B cell (primary cell): ENCODE data around the gene MYH14. TPM values are rescaled to one million over a fixed set of nuclear protein-coding genes. Genes with fewer than 3 reads are reported as not detected.

ENCODE experiments used
- ATAC-seq: fragments of 200-7000 bp; cut with Tn5 transposase; one replicate; pipeline ENCODE4 v1.10.0; 2021; ENCODE audit warnings: low read depth, mild to moderate bottlenecking, moderate number of reproducible peaks, moderate library complexity
- CTCF ChIA-PET: fragments of 350-600 bp; sonication (Branson Sonifier 250); formaldehyde crosslinking; loops from one replicate; lab custom pipeline; 2021; ENCODE audit warnings: antibody characterized with exemption, inconsistent platforms; lab: Charles Lee
- POLR2A ChIA-PET: fragments of 350-600 bp; sonication (Branson Sonifier 250); formaldehyde crosslinking; loops from one replicate; lab custom pipeline; 2021; ENCODE audit warnings: antibody characterized with exemption; lab: Charles Lee
- DNase-seq: peaks from one replicate; pipeline ENCODE4 v3.0.0; 2013
- H2AFZ ChIP-seq: 2 replicates; pipeline ENCODE4 v1.6.1; 2012; ENCODE audit warnings: mild to moderate bottlenecking, low read depth, low read length; ENCODE audit not compliant: insufficient read depth, poor library complexity, severe bottlenecking
- H3K27ac ChIP-seq, 2 donors: 1 replicate in 1 of 2; 2 replicates in 1 of 2; pipeline ENCODE4 v1.5.1; 2012 to 2013; ENCODE audit warnings: low read length in 2 of 2, mild to moderate bottlenecking in 2 of 2, moderate library complexity in 1 of 2
- H3K27me3 ChIP-seq, 4 experiments: fragments of 200-600 bp in 1 of 4; sonication (generic) in 1 of 4; replicated peaks in 1 of 4; 1 replicate in 2 of 4; 2 replicates in 2 of 4; pipeline versions ENCODE4 v1.6.1 to v1.7.0; 2013 to 2016; ENCODE audit warnings: low read length in 3 of 4, mild to moderate bottlenecking in 2 of 4, mixed read lengths in 1 of 4, moderate library complexity in 1 of 4; ENCODE audit not compliant: insufficient read depth in 4 of 4, control insufficient read depth in 3 of 4; ENCODE audit errors: control extremely low read depth in 1 of 4
- H3K36me3 ChIP-seq, 2 experiments: replicated peaks in 1 of 2; 1 replicate in 1 of 2; 2 replicates in 1 of 2; pipeline versions ENCODE4 v1.6.1 to v1.7.1; 2013; ENCODE audit warnings: low read length in 1 of 2; ENCODE audit not compliant: insufficient read depth in 2 of 2, control insufficient read depth in 1 of 2; ENCODE audit errors: control extremely low read depth in 1 of 2, extremely low read depth in 1 of 2
- H3K4me1 ChIP-seq, 2 donors: fragments of 200-600 bp in 1 of 2; sonication (generic) in 1 of 2; 1 replicate in 1 of 2; 2 replicates in 1 of 2; pipeline versions ENCODE4 v1.5.1 to v1.6.1; 2013 to 2017; ENCODE audit warnings: low read length in 2 of 2; ENCODE audit not compliant: control insufficient read depth in 2 of 2, insufficient read depth in 2 of 2
- H3K4me2 ChIP-seq: replicated peaks from 2 replicates; pipeline ENCODE3; 2012; ENCODE audit warnings: mild to moderate bottlenecking, low read depth, low read length; ENCODE audit not compliant: poor library complexity, severe bottlenecking
- H3K4me3 ChIP-seq, 5 experiments: fragments of 200-600 bp in 1 of 5; sonication (generic) in 1 of 5; 1 replicate in 3 of 5; 2 replicates in 2 of 5; pipeline versions ENCODE4 v1.5.1 to v1.7.0; 2011 to 2016; ENCODE audit warnings: low read length in 4 of 5, mild to moderate bottlenecking in 4 of 5, low read depth in 2 of 5, control low read depth in 1 of 5, moderate library complexity in 1 of 5; ENCODE audit not compliant: insufficient read depth in 1 of 5; ENCODE audit errors: control extremely low read depth in 1 of 5, extremely low read depth in 1 of 5
- H3K79me2 ChIP-seq: fragments of 200-600 bp; sonication (generic); one replicate; pipeline ENCODE4 v1.6.0; 2016; ENCODE audit warnings: low read length; ENCODE audit not compliant: control insufficient read depth, insufficient read depth
- H3K9ac ChIP-seq: fragments of 200-600 bp; sonication (generic); 2 replicates; pipeline ENCODE4 v1.6.1; 2017; ENCODE audit warnings: mild to moderate bottlenecking, low read length, moderate library complexity
- H3K9me3 ChIP-seq, 3 donors: one replicate each; pipeline versions ENCODE4 v1.6.1 to v1.7.1; 2013; ENCODE audit warnings: low read length in 2 of 3; ENCODE audit not compliant: control insufficient read depth in 2 of 3, insufficient read depth in 1 of 3; ENCODE audit errors: control extremely low read depth in 1 of 3
- H4K20me1 ChIP-seq: 2 replicates; pipeline ENCODE4 v1.6.0; 2012; ENCODE audit warnings: mild to moderate bottlenecking, low read length; ENCODE audit not compliant: insufficient read depth, control insufficient read depth, poor library complexity, severe bottlenecking
- H3K27ac Mint-ChIP-seq: one replicate; pipeline ENCODE4 v1.8.0; 2021; ENCODE audit warnings: mixed read lengths
- H3K27me3 Mint-ChIP-seq: one replicate; pipeline ENCODE4 v1.8.0; 2021; ENCODE audit warnings: mixed read lengths
- H3K4me1 Mint-ChIP-seq: one replicate; pipeline ENCODE4 v1.8.0; 2021; ENCODE audit warnings: mixed read lengths
- H3K4me3 Mint-ChIP-seq: one replicate; pipeline ENCODE4 v1.8.0; 2021; ENCODE audit warnings: mixed read lengths
- H3K9me3 Mint-ChIP-seq: one replicate; pipeline ENCODE4 v1.8.0; 2022; ENCODE audit warnings: mixed read lengths; ENCODE audit not compliant: insufficient read depth
- EZH2 ChIP-seq: IDR thresholded peaks from 2 replicates; pipeline ENCODE4 v1.6.1; 2012; ENCODE audit warnings: borderline replicate concordance, low read depth, mild to moderate bottlenecking, moderate library complexity, low read length; ENCODE audit not compliant: insufficient read depth, poor library complexity, severe bottlenecking
- WGBS: methylation state at CpG from one replicate; pipeline ENCODE4 v1.1.5; 2013; ENCODE audit warnings: missing lambda C conversion rate; ENCODE audit not compliant: insufficient coverage; 5-methylcytosine and 5-hydroxymethylcytosine counted together
- intact Hi-C: fragments of 100-400 bp; cut with micrococcal nuclease; formaldehyde crosslinking; loops from one replicate; pipeline ENCODE4 v1.10.0; 2022
- polyA plus RNA-seq: library from polyadenylated mRNA; depleted of rRNA; stranded (reverse); fragments of >200 nt; gene quantifications from 2 replicates; pipeline ENCODE4 v1.2.3, GENCODE V29; 2012
- total RNA-seq, 2 donors: library from RNA; stranded (reverse); fragments of 120-200 nt in 1 of 2; gene quantifications; 1 replicate in 1 of 2; 2 replicates in 1 of 2; pipeline versions ENCODE4 v1.2.3 to v1.2.4, GENCODE V29; 2013 to 2022
- TF ChIP-seq, protein P1 (sequence below): fragments of 200-600 bp; IDR thresholded peaks from one replicate; pipeline ENCODE4 v1.8.0; 2022; ENCODE audit warnings: antibody characterized with exemption, mild to moderate bottlenecking

Gene MYH14
- total and polyA plus RNA-seq, 2 donors (not counting 1 experiment from before 2014, with no cell fraction given) = not detected

DNA sequence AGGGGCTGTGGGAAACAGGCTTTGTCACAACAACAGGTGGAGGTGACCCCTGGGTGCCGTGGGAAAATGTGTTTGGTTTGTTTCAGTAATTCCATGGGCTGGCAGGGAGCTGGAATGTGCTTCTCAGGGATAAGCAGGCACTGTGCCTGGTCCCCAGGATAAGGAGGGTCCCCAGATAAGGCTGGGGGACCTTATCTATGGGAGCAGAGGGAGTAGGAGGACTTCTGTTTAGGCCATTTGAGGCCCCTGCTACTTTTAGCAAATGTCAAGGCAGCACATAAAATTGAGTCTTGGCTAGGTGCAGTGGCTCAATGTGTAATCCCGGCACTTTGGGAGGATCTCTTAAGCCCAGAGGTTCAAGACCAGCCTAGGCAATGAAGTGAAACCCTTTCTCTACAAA, 66.2 kb downstream of the MYH14 start:
- H3K9me3 ChIP-seq = peaks cover 0 to 16% (median 0%) of the 10 kb centered on the region in 3 donors
- no peak overlapping the region for H3K9ac ChIP-seq
- H3K27ac Mint-ChIP-seq = no peak overlapping the region
- H3K4me3 ChIP-seq = no peak overlapping the region
- peaks cover 0 to 7% (median 0%) of the 10 kb centered on the region in 4 experiments for H3K27me3 ChIP-seq
- no peaks in the 10 kb centered on the region for H3K9me3 Mint-ChIP-seq
- ATAC-seq (no peak), DNase-seq (no peak)
- H2AFZ ChIP-seq = no peak overlapping the region
- intact Hi-C loops = no loop called here
- POLR2A ChIA-PET = no interaction called here
- no peaks in the 10 kb centered on the region for H3K79me2 ChIP-seq
- no peaks in the 10 kb centered on the region for H3K36me3 ChIP-seq
- no peak overlapping the region for H3K4me2 ChIP-seq
- no peaks in the 10 kb centered on the region for H3K4me1 ChIP-seq
- TF ChIP-seq, protein P1, sequence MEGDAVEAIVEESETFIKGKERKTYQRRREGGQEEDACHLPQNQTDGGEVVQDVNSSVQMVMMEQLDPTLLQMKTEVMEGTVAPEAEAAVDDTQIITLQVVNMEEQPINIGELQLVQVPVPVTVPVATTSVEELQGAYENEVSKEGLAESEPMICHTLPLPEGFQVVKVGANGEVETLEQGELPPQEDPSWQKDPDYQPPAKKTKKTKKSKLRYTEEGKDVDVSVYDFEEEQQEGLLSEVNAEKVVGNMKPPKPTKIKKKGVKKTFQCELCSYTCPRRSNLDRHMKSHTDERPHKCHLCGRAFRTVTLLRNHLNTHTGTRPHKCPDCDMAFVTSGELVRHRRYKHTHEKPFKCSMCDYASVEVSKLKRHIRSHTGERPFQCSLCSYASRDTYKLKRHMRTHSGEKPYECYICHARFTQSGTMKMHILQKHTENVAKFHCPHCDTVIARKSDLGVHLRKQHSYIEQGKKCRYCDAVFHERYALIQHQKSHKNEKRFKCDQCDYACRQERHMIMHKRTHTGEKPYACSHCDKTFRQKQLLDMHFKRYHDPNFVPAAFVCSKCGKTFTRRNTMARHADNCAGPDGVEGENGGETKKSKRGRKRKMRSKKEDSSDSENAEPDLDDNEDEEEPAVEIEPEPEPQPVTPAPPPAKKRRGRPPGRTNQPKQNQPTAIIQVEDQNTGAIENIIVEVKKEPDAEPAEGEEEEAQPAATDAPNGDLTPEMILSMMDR = no peak
- TF ChIP-seq EZH2 = no peak
- no peak overlapping the region for H3K4me3 Mint-ChIP-seq
- CTCF ChIA-PET = no interaction called here
- H3K27me3 Mint-ChIP-seq = peaks cover 25% of the 10 kb centered on the region
- H3K27ac ChIP-seq = no peak overlapping the region
- no peaks in the 10 kb centered on the region for H4K20me1 ChIP-seq
- WGBS = 62% methylated on average over 2 of the region's 2 CpGs
- no peaks in the 10 kb centered on the region for H3K4me1 Mint-ChIP-seq

DNA sequence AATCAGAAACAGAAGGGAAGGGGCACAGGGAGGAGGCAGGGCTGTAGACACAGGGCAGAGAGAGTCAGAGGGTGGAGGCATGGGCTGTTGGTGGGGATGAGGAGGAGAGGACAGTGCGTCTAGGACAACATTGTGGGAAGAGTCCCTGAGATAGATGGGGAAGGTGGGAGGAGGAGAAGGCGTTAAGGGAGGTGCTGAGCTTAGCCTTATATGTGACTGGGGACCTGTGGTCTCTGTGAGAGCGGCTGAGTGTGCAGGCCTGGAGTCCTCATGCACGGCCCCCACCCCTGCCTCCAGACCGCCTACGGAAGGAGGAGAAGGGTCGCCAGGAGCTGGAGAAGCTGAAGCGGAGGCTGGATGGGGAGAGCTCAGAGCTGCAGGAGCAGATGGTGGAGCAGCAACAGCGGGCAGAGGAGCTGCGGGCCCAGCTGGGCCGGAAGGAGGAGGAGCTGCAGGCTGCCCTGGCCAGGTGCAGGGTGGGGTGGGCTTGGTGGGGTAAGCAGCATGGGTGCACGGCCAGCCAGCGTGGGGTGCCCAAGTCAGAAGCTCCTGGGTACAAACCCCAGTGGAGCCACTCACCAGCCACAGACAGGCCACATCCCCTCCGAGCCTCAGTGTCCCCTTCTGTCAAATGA, 69.0 kb downstream of the MYH14 start:
- H3K79me2 ChIP-seq = no peaks in the 10 kb centered on the region
- H3K27ac ChIP-seq = no peak overlapping the region
- no peaks in the 10 kb centered on the region for H3K9me3 Mint-ChIP-seq
- no peaks in the 10 kb centered on the region for H3K36me3 ChIP-seq
- no peak overlapping the region for H3K4me2 ChIP-seq
- no peaks in the 10 kb centered on the region for H3K4me1 Mint-ChIP-seq
- 80% methylated on average over 14 of the region's 14 CpGs for WGBS
- peaks cover 23% of the 10 kb centered on the region for H3K27me3 Mint-ChIP-seq
- intact Hi-C loops = no loop called here
- H3K9me3 ChIP-seq = peaks cover 0 to 8% (median 0%) of the 10 kb centered on the region in 3 donors
- no peaks in the 10 kb centered on the region for H3K4me1 ChIP-seq
- ATAC-seq = no peak
- no peak overlapping the region for H3K27ac Mint-ChIP-seq
- H3K4me3 ChIP-seq = no peak overlapping the region
- ChIA-PET CTCF (no interaction called here), POLR2A (no interaction called here)
- no peak overlapping the region for H2AFZ ChIP-seq
- H3K9ac ChIP-seq = no peak overlapping the region
- no peak for DNase-seq
- TF ChIP-seq EZH2 = no peak
- TF ChIP-seq, protein P1 = no peak
- H4K20me1 ChIP-seq = no peaks in the 10 kb centered on the region
- peaks cover 0 to 19% (median 0%) of the 10 kb centered on the region in 4 experiments for H3K27me3 ChIP-seq
- no peak overlapping the region for H3K4me3 Mint-ChIP-seq
